GM23338 (cell line): ENCODE measurements around the gene ALOX15B.

Source experiments
- CREB1 ChIP-seq: fragments of 250-450 bp; sonication (Bioruptor Pico); IDR thresholded peaks from 2 replicates; pipeline ENCODE4 v1.5.0; 2020; ENCODE audit warnings: low read depth, mild to moderate bottlenecking, moderate library complexity
- EZH2 ChIP-seq: fragments of 200-600 bp; sonication (generic); IDR thresholded peaks from one replicate; pipeline ENCODE4 v1.8.0; 2017; ENCODE audit warnings: antibody characterized with exemption, mild to moderate bottlenecking, low read depth; ENCODE audit not compliant: unreplicated experiment
- EZH2phosphoT487 ChIP-seq: fragments of 200-600 bp; sonication (generic); IDR thresholded peaks from one replicate; pipeline ENCODE4 v1.8.1; 2018; ENCODE audit warnings: antibody characterized with exemption; ENCODE audit not compliant: unreplicated experiment
- JUNB ChIP-seq: IDR thresholded peaks from one replicate; pipeline ENCODE4 v1.6.1; 2016; ENCODE audit warnings: antibody characterized with exemption; ENCODE audit not compliant: unreplicated experiment
- POLR2AphosphoS5 ChIP-seq: IDR thresholded peaks from 2 replicates; pipeline ENCODE4 v1.6.1; 2016; ENCODE audit warnings: antibody characterized with exemption, low read depth
- ZNF114 ChIP-seq: fragments of 250-450 bp; sonication (Bioruptor Pico); IDR thresholded peaks from 2 replicates; pipeline ENCODE4 v1.5.0; 2020; ENCODE audit warnings: mild to moderate bottlenecking, moderate library complexity
- ZNF331 ChIP-seq: fragments of 250-450 bp; sonication (Bioruptor Pico); IDR thresholded peaks from 2 replicates; pipeline ENCODE4 v1.5.0; 2020; ENCODE audit warnings: low read depth, mild to moderate bottlenecking, moderate library complexity
- TF ChIP-seq, protein P1 (sequence below): IDR thresholded peaks from one replicate; pipeline ENCODE4 v1.6.1; 2018; ENCODE audit warnings: antibody characterized with exemption; ENCODE audit not compliant: unreplicated experiment
- TF ChIP-seq, protein P2 (sequence below), 2 experiments: fragments of 200-600 bp in 1 of 2; sonication (generic) in 1 of 2; conservative IDR thresholded peaks; 2 replicates each; pipeline versions ENCODE4 v1.5.1 to v1.6.1; 2016 to 2017; ENCODE audit warnings: antibody characterized with exemption in 2 of 2, low read depth in 2 of 2, mild to moderate bottlenecking in 2 of 2, moderate library complexity in 1 of 2
- TF ChIP-seq, protein P3 (sequence below): IDR thresholded peaks from 2 replicates; pipeline ENCODE4 v1.6.1; 2016; ENCODE audit warnings: antibody characterized with exemption

DNA sequence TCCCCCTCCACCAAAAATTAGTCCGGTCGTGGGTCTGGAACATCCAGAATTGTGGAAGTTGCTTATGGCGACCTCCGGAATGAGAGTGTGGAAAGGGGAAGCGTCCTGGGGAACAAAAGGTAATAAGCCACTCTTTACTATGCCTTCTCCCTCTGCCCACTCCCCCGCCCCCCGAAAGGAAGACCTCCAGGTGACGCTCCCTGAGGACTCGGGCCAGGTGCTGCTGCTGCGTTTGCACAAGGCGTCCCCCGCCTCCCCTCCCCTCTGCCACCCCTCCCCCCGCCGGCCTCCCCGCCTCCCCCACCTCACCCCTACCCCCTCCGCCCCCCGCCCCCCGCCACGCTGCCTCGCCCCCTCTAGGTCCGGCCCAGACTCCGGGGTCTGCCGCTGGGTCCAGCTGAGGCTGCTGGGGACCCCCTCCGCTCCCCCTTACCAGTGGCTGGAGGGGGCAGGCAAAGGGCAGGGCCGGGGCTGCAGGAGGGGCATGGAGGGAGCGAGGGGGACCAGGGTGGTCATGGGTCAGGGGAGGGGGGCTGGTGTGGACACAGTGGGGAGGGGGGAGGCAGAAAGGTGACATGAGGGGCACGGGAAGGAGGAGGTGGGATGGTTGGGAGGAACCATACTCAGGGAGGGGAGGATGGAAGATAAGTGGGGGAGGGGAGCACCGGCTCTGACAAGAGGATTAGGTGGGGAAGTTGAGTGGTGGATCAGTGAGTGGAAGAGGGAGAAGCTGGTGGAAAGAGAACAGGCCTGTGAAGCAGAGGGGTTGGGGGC lies 25.1 kb downstream of the ALOX15B start:
- TF ChIP-seq CREB1 (CRISPR knock-in tag) (no peak), EZH2phosphoT487 (no peak), ZNF331 (CRISPR knock-in tag) (no peak), POLR2AphosphoS5 (no peak), EZH2 (no peak), JUNB (no peak), ZNF114 (CRISPR knock-in tag) (no peak)
- TF ChIP-seq, protein P1, sequence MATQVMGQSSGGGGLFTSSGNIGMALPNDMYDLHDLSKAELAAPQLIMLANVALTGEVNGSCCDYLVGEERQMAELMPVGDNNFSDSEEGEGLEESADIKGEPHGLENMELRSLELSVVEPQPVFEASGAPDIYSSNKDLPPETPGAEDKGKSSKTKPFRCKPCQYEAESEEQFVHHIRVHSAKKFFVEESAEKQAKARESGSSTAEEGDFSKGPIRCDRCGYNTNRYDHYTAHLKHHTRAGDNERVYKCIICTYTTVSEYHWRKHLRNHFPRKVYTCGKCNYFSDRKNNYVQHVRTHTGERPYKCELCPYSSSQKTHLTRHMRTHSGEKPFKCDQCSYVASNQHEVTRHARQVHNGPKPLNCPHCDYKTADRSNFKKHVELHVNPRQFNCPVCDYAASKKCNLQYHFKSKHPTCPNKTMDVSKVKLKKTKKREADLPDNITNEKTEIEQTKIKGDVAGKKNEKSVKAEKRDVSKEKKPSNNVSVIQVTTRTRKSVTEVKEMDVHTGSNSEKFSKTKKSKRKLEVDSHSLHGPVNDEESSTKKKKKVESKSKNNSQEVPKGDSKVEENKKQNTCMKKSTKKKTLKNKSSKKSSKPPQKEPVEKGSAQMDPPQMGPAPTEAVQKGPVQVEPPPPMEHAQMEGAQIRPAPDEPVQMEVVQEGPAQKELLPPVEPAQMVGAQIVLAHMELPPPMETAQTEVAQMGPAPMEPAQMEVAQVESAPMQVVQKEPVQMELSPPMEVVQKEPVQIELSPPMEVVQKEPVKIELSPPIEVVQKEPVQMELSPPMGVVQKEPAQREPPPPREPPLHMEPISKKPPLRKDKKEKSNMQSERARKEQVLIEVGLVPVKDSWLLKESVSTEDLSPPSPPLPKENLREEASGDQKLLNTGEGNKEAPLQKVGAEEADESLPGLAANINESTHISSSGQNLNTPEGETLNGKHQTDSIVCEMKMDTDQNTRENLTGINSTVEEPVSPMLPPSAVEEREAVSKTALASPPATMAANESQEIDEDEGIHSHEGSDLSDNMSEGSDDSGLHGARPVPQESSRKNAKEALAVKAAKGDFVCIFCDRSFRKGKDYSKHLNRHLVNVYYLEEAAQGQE, result no peak
- TF ChIP-seq, protein P2, sequence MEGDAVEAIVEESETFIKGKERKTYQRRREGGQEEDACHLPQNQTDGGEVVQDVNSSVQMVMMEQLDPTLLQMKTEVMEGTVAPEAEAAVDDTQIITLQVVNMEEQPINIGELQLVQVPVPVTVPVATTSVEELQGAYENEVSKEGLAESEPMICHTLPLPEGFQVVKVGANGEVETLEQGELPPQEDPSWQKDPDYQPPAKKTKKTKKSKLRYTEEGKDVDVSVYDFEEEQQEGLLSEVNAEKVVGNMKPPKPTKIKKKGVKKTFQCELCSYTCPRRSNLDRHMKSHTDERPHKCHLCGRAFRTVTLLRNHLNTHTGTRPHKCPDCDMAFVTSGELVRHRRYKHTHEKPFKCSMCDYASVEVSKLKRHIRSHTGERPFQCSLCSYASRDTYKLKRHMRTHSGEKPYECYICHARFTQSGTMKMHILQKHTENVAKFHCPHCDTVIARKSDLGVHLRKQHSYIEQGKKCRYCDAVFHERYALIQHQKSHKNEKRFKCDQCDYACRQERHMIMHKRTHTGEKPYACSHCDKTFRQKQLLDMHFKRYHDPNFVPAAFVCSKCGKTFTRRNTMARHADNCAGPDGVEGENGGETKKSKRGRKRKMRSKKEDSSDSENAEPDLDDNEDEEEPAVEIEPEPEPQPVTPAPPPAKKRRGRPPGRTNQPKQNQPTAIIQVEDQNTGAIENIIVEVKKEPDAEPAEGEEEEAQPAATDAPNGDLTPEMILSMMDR (conservative IDR thresholded peaks at IDR 0.05; ENCODE audit: low read depth in 2 of 2), result no peak
- TF ChIP-seq, protein P3, sequence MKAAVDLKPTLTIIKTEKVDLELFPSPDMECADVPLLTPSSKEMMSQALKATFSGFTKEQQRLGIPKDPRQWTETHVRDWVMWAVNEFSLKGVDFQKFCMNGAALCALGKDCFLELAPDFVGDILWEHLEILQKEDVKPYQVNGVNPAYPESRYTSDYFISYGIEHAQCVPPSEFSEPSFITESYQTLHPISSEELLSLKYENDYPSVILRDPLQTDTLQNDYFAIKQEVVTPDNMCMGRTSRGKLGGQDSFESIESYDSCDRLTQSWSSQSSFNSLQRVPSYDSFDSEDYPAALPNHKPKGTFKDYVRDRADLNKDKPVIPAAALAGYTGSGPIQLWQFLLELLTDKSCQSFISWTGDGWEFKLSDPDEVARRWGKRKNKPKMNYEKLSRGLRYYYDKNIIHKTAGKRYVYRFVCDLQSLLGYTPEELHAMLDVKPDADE, result no peak
